Activated CD8-positive, alpha-beta memory T cell treated with anti-CD3 and anti-CD28 coated beads for 48 hours (primary cell): Measurements from ENCODE around the gene MALAT1.
"Not testable (repeated sequence)": the region's sequence is repeated elsewhere in the genome, so short reads cannot be mapped to it uniquely, and the experiment has no call there.

Source experiments
- DNase-seq, 3 experiments: peaks; one replicate each; pipeline ENCODE4 v3.0.0-alpha.2; 2020; ENCODE audit warnings: low read depth in 2 of 3, low spot score in 2 of 3

MALAT1 gene

DNA sequence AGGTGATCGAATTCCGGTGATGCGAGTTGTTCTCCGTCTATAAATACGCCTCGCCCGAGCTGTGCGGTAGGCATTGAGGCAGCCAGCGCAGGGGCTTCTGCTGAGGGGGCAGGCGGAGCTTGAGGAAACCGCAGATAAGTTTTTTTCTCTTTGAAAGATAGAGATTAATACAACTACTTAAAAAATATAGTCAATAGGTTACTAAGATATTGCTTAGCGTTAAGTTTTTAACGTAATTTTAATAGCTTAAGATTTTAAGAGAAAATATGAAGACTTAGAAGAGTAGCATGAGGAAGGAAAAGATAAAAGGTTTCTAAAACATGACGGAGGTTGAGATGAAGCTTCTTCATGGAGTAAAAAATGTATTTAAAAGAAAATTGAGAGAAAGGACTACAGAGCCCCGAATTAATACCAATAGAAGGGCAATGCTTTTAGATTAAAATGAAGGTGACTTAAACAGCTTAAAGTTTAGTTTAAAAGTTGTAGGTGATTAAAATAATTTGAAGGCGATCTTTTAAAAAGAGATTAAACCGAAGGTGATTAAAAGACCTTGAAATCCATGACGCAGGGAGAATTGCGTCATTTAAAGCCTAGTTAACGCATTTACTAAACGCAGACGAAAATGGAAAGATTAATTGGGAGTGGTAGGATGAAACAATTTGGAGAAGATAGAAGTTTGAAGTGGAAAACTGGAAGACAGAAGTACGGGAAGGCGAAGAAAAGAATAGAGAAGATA, at the start of gene MALAT1:
Gene MALAT1 (plus strand): TSS at position 69 of the 736 bp plus-strand sequence.
- peak; percentile 74 to 99 (median 90) for DNase-seq

DNA sequence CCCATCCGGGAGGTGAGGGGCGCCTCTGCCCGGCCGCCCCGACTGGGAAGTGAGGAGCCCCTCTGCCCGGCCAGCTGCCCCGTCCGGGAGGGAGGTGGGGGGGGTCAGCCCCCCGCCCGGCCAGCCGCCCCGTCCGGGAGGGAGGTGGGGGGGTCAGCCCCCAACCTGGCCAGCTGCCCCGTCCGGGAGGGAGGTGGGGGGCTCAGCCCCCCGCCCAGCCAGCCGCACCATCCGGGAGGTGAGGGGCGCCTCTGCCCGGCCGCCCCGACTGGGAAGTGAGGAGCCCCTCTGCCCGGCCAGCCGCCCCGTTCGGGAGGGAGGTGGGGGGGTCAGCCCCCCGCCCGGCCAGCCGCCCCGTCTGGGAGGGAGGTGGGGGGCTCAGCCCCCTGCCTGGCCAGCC, 47.5 kb upstream of the MALAT1 start:
- not testable (repeated sequence) for DNase-seq

DNA sequence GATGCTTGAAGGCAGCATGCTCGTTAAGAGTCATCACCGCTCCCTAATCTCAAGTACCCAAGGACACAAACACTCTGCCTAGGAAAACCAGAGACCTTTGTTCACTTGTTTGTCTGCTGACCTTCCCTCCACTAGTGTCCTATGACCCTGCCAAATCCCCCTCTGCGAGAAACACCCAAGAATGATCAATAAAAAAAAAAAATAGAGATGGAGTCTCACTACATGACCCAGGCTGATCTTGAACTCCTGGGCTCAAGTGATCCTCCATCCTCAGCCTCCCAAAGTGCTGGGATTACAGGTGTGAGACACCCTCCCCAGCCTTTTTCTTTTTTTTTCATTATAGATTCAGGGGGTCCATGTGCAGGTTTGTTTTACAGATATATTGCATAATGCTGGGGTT, 46.6 kb upstream of the MALAT1 start:
- not testable (repeated sequence) for DNase-seq

GRCh38 chr11:65452806-65453490, 45.9 kb upstream of the MALAT1 start:
- DNase-seq, result no peak

GRCh38 chr11:65454311-65454695, 44.5 kb upstream of the MALAT1 start:
- DNase-seq, result no peak

GRCh38 chr11:65454696-65455456, 44.0 kb upstream of the MALAT1 start:
- DNase-seq, result peak; percentile 70 to 79 (median 77)

DNA sequence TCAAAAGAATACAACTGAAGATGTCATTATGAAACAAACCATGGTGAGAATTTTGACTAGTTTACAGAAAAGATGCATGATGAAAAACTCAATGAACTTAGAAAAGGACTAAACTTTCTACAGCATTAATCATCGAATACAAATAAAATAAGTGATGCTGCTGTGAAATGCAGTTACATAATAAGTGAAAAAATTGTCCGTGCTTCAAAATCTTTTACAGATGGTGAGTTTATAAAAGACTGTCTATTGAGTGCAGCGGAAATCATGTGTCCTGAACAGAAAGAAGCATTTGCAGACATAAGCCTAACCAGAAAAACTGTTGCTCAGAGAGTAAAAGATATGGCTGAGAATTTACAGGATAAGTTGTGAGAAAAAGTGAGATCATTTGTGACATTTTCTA, 42.4 kb upstream of the MALAT1 start:
- DNase-seq, result no peak

DNA sequence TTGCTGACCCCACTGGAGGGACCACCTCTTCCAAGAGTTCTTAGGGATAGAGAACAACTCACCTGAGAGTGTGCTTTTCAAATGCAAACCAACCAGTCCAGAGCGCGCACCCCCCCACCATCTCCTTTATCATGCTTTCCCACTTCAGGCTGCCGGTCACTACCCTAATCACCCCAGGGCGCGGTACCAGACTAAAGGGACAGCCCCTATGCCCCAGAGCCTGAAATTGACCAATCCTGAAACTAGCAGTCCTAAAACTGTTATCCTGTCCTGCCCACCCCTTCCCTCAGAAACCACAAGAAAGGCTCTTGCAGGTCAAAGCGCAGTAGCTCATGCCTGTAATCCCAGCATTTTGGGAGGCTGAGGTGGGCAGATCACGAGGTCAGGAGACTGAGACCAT, 39.3 kb upstream of the MALAT1 start:
- no peak for DNase-seq

GRCh38 chr11:65465471-65465870, 33.4 kb upstream of the MALAT1 start:
- DNase-seq, result not testable (repeated sequence)

DNA sequence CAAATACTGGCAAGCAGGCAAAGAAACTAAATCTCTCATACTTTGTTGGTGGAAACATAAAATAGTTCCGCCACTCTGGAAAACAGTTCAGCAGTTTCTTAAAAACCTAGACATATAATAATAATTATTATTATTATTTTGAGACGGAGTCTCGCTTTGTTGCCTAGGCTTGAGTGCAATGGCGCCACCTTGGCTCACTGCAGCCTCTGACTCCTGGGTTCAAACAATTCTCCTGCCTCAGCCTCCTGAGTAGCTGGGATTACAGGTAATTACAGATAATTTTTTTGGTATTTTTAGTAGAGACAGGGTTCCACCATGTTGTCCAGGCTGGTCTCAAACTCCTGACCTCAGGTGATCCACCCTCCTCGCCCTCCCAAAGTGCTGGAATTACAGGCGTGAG, 31.5 kb upstream of the MALAT1 start:
- DNase-seq, result not testable (repeated sequence)

DNA sequence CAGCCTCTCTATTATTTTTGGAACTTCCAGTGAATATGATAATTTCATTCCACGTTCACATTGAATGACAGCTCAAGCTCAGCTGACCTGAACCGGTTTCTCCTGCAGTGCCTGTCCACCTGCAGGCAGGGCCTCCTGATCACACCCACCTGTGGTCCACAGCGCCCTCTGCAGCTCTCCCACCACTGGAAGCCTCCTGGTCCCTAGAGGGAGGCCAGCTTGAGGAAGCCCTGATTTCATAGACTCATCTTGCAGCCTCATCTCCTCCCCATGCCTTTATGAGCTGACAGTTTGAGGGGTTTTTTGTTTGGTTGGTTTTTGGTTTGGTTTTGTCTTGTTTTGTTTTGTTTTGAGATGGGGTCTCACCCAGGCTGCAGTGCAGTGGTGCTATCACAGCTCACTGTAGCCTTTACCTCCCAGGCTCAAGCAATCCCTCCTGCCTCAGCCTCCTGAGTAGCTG, 29.9 kb upstream of the MALAT1 start:
- DNase-seq, result no peak

- DNase-seq, result no peak
These were observed 28.3 kb upstream of the MALAT1 start for GRCh38 chr11:65470433-65471049.

DNA sequence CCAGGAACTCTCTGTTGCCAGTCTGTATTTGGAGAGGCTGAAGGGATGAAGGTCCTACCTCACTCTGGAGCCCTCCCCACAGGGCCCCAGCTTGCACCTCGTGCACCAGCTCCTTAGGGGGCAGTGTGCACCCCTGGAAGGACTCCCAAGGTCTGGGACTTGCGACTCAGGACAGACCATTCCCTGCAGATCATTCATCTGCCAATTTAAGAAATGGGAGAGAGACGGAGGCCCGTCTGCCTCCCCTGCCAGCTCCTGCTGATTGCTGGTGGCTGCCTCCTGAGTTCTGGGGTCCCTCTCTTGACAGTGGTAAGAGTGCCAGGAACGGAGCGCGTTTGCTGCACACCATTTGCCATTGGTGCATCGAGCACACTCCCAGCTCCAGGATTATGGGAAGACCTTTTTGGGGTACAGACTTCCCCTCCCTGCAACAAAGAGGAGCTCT, 27.4 kb upstream of the MALAT1 start:
- no peak for DNase-seq

GRCh38 chr11:65472588-65473277, 26.1 kb upstream of the MALAT1 start:
- DNase-seq, result not testable (repeated sequence)

- DNase-seq, result no peak
These were observed 25.5 kb upstream of the MALAT1 start for GRCh38 chr11:65473278-65473860.

DNA sequence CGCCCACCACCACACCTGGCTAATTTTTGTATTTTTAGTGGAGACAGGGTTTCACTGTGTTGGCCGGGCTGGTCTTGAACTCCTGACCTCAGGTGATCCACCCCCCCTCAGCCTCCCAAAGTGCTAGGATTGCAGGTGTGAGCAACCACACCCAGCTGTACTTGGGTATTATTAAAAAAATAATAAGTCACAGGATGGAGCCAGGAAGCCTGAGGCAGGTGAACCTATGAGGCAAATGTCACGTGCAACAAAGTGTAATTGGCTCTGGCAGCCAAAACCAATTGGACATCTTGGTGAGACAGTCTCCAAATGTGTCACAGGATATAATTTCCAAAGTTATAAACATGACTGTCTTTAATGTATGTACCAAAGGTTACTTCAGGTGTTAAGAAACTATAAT, 24.0 kb upstream of the MALAT1 start:
- no peak for DNase-seq

GRCh38 chr11:65476632-65477148, 22.2 kb upstream of the MALAT1 start:
- DNase-seq, result no peak

DNA sequence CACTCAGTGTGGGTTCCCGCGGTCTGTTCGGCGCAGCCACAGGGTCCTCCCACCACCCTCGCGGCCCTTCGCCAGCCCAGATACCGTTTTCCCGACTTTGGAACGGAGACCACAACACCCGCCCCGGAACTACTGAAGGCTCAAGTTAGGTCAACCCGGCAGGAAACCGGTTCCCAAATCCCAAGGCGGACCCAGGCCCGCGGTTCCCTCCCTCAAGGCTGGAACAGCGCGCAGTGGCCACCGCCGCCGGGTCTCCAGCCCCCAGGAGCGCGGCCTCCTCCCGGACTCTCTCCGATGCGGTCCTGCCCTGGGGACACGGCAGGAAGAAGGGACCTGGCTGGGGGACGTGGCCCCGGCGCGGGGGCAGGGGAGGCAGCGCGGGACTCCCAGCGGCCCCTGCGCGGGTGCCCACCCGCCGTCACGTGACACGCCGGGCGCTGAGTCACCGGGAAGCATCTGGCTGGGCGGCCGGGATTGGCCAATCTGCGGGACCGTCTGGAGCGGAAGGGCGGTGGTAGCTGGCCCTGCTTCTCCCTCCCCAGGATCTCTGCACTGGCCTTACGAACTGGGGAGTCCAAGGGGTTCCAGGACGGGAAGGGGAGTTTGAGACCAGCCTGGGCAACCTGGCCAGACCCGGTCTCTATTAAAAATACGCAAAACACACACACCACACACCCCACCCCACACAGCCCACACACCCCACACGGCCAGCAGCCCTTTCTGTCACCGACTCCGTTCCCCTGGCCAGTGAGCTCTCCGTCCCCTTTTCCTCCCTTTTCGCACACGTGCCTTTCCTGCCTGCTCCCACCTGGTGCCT, 21.5 kb upstream of the MALAT1 start:
- DNase-seq, result peak; percentile 84 to 90 (median 88)
